NCI-H1105 (cell line): ENCODE results near the gene RBM17.
"Not testable (repeated sequence)": the region's sequence is repeated elsewhere in the genome, so short reads cannot be mapped to it uniquely, and the experiment has no call there.

Experiments
- DNase-seq: peaks from one replicate; lab custom pipeline; 2025; lab: John Stamatoyannopoulos, UW

The RBM17 gene

GRCh38 chr10:6136215-6137201, 47.7 kb downstream of the RBM17 start:
- DNase-seq = no peak

GRCh38 chr10:6138456-6138855, 49.6 kb downstream of the RBM17 start:
- DNase-seq = no peak

- no peak for DNase-seq
Measured at GRCh38 chr10:6139470-6139869, 50.6 kb downstream of the RBM17 start.

GRCh38 chr10:6140141-6140841, 51.5 kb downstream of the RBM17 start:
- DNase-seq = no peak

GRCh38 chr10:6140965-6141295, 52.1 kb downstream of the RBM17 start:
- DNase-seq = no peak

- no peak for DNase-seq
Measured at GRCh38 chr10:6141296-6142151, 52.7 kb downstream of the RBM17 start.

- DNase-seq = not testable (repeated sequence)
Measured at GRCh38 chr10:6142186-6142585, 53.4 kb downstream of the RBM17 start.

- no peak for DNase-seq
Measured at GRCh38 chr10:6142644-6143043, 53.8 kb downstream of the RBM17 start.

GRCh38 chr10:6143181-6143580, 54.3 kb downstream of the RBM17 start:
- DNase-seq = no peak

GRCh38 chr10:6144406-6145165, 55.8 kb downstream of the RBM17 start:
- no peak for DNase-seq

GRCh38 chr10:6145166-6145987, 56.5 kb downstream of the RBM17 start:
- DNase-seq = no peak

- DNase-seq = no peak
Measured at GRCh38 chr10:6146013-6146785, 57.4 kb downstream of the RBM17 start.

- DNase-seq = no peak
Measured at GRCh38 chr10:6146921-6147320, 58.1 kb downstream of the RBM17 start.

GRCh38 chr10:6148251-6148701, 59.4 kb downstream of the RBM17 start:
- DNase-seq = no peak

- no peak for DNase-seq
Measured at GRCh38 chr10:6148908-6149307, 60.1 kb downstream of the RBM17 start.

- DNase-seq = no peak
Measured at GRCh38 chr10:6151087-6151977, 62.5 kb downstream of the RBM17 start.

GRCh38 chr10:6153845-6154244, 65.0 kb downstream of the RBM17 start:
- no peak for DNase-seq

GRCh38 chr10:6154566-6154965, 65.7 kb downstream of the RBM17 start:
- DNase-seq = no peak

- DNase-seq = no peak
Measured at GRCh38 chr10:6158276-6158675, 69.4 kb downstream of the RBM17 start.
